Activated T-helper 2 cell treated with anti-CD3 and anti-CD28 coated beads, Interferon-gamma antibody, Interleukin-2, Interleukin-4, amounts not matched to agents 10 μg/mL and 5 μg/mL and 100 μg/mL, durations not matched to agents 14 hours and 24 hours and 36 hours (primary cell): ENCODE measurements around the gene EYS. TPM values are rescaled to one million over a fixed set of nuclear protein-coding genes. Genes with fewer than 3 reads are reported as not detected.

ENCODE experiments used
- DNase-seq: peaks from one replicate; pipeline ENCODE4 v3.0.0; 2021; ENCODE audit warnings: low spot score
- H3K27ac Mint-ChIP-seq: one replicate; pipeline ENCODE4 v1.8.0; 2021; ENCODE audit warnings: mixed read lengths
- H3K27me3 Mint-ChIP-seq: one replicate; pipeline ENCODE4 v1.8.0; 2021; ENCODE audit warnings: low read depth, mixed read lengths
- H3K36me3 Mint-ChIP-seq: one replicate; pipeline ENCODE4 v1.8.0; 2021; ENCODE audit warnings: low read depth, mixed read lengths
- H3K4me1 Mint-ChIP-seq: one replicate; pipeline ENCODE4 v1.8.0; 2021; ENCODE audit warnings: low read depth, mixed read lengths
- H3K4me3 Mint-ChIP-seq: one replicate; pipeline ENCODE4 v1.8.0; 2021; ENCODE audit warnings: low read depth, mild to moderate bottlenecking, moderate library complexity, mixed read lengths
- H3K9me3 Mint-ChIP-seq: one replicate; pipeline ENCODE4 v1.8.0; 2021; ENCODE audit warnings: mixed read lengths
- intact Hi-C: fragments of 100-400 bp; cut with micrococcal nuclease; formaldehyde crosslinking; loops from one replicate; pipeline ENCODE4 v1.15.1; 2023
- total RNA-seq: library from RNA; stranded (reverse); gene quantifications from 2 replicates; pipeline ENCODE4 v1.2.3, GENCODE V29; 2022

EYS gene
- total RNA-seq, 1 donor from 2014 or later: not detected

GRCh38 chr6:65155083-65155482 is 551.9 kb downstream of the EYS start:
- Mint-ChIP-seq H3K27me3 (no peaks in the 10 kb centered on the region), H3K9me3 (peaks cover 35% of the 10 kb centered on the region), H3K36me3 (no peaks in the 10 kb centered on the region), H3K4me3 (no peak overlapping the region), H3K27ac (no peak overlapping the region), H3K4me1 (no peaks in the 10 kb centered on the region)
- intact Hi-C loops: no loop called here
- no peak for DNase-seq

GRCh38 chr6:65149841-65150240 is 557.2 kb downstream of the EYS start:
- Mint-ChIP-seq H3K9me3 (peaks cover 30% of the 10 kb centered on the region), H3K36me3 (no peaks in the 10 kb centered on the region), H3K27me3 (no peaks in the 10 kb centered on the region), H3K4me3 (no peak overlapping the region), H3K4me1 (no peaks in the 10 kb centered on the region), H3K27ac (no peak overlapping the region)
- intact Hi-C loops: no loop called here
- DNase-seq: no peak

- no peak overlapping the region for H3K4me3 Mint-ChIP-seq
- intact Hi-C loops: no loop called here
- H3K27me3 Mint-ChIP-seq: no peaks in the 10 kb centered on the region
- no peaks in the 10 kb centered on the region for H3K36me3 Mint-ChIP-seq
- H3K4me1 Mint-ChIP-seq: no peaks in the 10 kb centered on the region
- H3K9me3 Mint-ChIP-seq: peaks cover 27% of the 10 kb centered on the region
- H3K27ac Mint-ChIP-seq: no peak overlapping the region
- no peak for DNase-seq
Observed at GRCh38 chr6:65148839-65149238, 558.2 kb downstream of the EYS start.

GRCh38 chr6:65135567-65135966 is 571.5 kb downstream of the EYS start:
- Mint-ChIP-seq H3K27me3 (no peaks in the 10 kb centered on the region), H3K4me1 (no peaks in the 10 kb centered on the region), H3K9me3 (peaks cover 55% of the 10 kb centered on the region), H3K27ac (no peak overlapping the region), H3K4me3 (no peak overlapping the region), H3K36me3 (no peaks in the 10 kb centered on the region)
- intact Hi-C loops: no loop called here
- no peak for DNase-seq

- Mint-ChIP-seq H3K4me3 (no peak overlapping the region), H3K27me3 (no peaks in the 10 kb centered on the region), H3K36me3 (no peaks in the 10 kb centered on the region), H3K27ac (no peak overlapping the region), H3K4me1 (no peaks in the 10 kb centered on the region), H3K9me3 (peaks cover 34% of the 10 kb centered on the region)
- no peak for DNase-seq
- intact Hi-C loops: no loop called here
Observed at GRCh38 chr6:65126667-65127066, 580.4 kb downstream of the EYS start.

GRCh38 chr6:65123521-65123920 is 583.5 kb downstream of the EYS start:
- Mint-ChIP-seq H3K4me1 (no peaks in the 10 kb centered on the region), H3K27me3 (no peaks in the 10 kb centered on the region), H3K9me3 (peaks cover 18% of the 10 kb centered on the region), H3K27ac (no peak overlapping the region), H3K4me3 (no peak overlapping the region), H3K36me3 (no peaks in the 10 kb centered on the region)
- intact Hi-C loops: no loop called here
- no peak for DNase-seq

- intact Hi-C loops: no loop called here
- Mint-ChIP-seq H3K36me3 (no peaks in the 10 kb centered on the region), H3K9me3 (peaks cover 28% of the 10 kb centered on the region)
Observed at GRCh38 chr6:65117817-65118409, 589.1 kb downstream of the EYS start.

GRCh38 chr6:65116326-65116725 is 590.7 kb downstream of the EYS start:
- intact Hi-C loops: no loop called here
- H3K27ac Mint-ChIP-seq: no peak overlapping the region
- no peaks in the 10 kb centered on the region for H3K27me3 Mint-ChIP-seq
- H3K36me3 Mint-ChIP-seq: no peaks in the 10 kb centered on the region
- H3K4me3 Mint-ChIP-seq: no peak overlapping the region
- peaks cover 28% of the 10 kb centered on the region for H3K9me3 Mint-ChIP-seq
- no peak for DNase-seq
- no peaks in the 10 kb centered on the region for H3K4me1 Mint-ChIP-seq

More at GRCh38 chr6:65117817-65118409, 589.1 kb downstream of the EYS start:
- Mint-ChIP-seq H3K4me1 (no peaks in the 10 kb centered on the region), H3K4me3 (no peak overlapping the region), H3K27me3 (no peaks in the 10 kb centered on the region), H3K27ac (no peak overlapping the region)
- DNase-seq: no peak

GRCh38 chr6:65113581-65113980 is 593.4 kb downstream of the EYS start:
- no peak for DNase-seq
- Mint-ChIP-seq H3K27ac (no peak overlapping the region), H3K4me3 (no peak overlapping the region), H3K4me1 (no peaks in the 10 kb centered on the region), H3K27me3 (no peaks in the 10 kb centered on the region), H3K9me3 (peaks cover 28% of the 10 kb centered on the region), H3K36me3 (no peaks in the 10 kb centered on the region)
- intact Hi-C loops: no loop called here

GRCh38 chr6:65112435-65112834 is 594.6 kb downstream of the EYS start:
- no peaks in the 10 kb centered on the region for H3K27me3 Mint-ChIP-seq
- no peak for DNase-seq
- intact Hi-C loops: no loop called here
- H3K36me3 Mint-ChIP-seq: no peaks in the 10 kb centered on the region
- H3K4me1 Mint-ChIP-seq: no peaks in the 10 kb centered on the region
- no peak overlapping the region for H3K4me3 Mint-ChIP-seq
- no peak overlapping the region for H3K27ac Mint-ChIP-seq
- H3K9me3 Mint-ChIP-seq: peaks cover 29% of the 10 kb centered on the region

GRCh38 chr6:65110031-65110430 is 597.0 kb downstream of the EYS start:
- H3K9me3 Mint-ChIP-seq: peaks cover 26% of the 10 kb centered on the region
- H3K27ac Mint-ChIP-seq: no peak overlapping the region
- H3K36me3 Mint-ChIP-seq: no peaks in the 10 kb centered on the region
- no peaks in the 10 kb centered on the region for H3K4me1 Mint-ChIP-seq
- H3K4me3 Mint-ChIP-seq: no peak overlapping the region
- DNase-seq: no peak
- intact Hi-C loops: no loop called here
- no peaks in the 10 kb centered on the region for H3K27me3 Mint-ChIP-seq

- H3K4me3 Mint-ChIP-seq: no peak overlapping the region
- H3K27ac Mint-ChIP-seq: no peak overlapping the region
- H3K36me3 Mint-ChIP-seq: no peaks in the 10 kb centered on the region
- intact Hi-C loops: no loop called here
- peaks cover 16% of the 10 kb centered on the region for H3K9me3 Mint-ChIP-seq
- no peaks in the 10 kb centered on the region for H3K4me1 Mint-ChIP-seq
- DNase-seq: no peak
- no peaks in the 10 kb centered on the region for H3K27me3 Mint-ChIP-seq
Observed at GRCh38 chr6:65098349-65098748, 608.7 kb downstream of the EYS start.

GRCh38 chr6:65091561-65091960 is 615.5 kb downstream of the EYS start:
- no peak overlapping the region for H3K4me3 Mint-ChIP-seq
- H3K4me1 Mint-ChIP-seq: no peaks in the 10 kb centered on the region
- H3K27me3 Mint-ChIP-seq: no peaks in the 10 kb centered on the region
- intact Hi-C loops: no loop called here
- H3K9me3 Mint-ChIP-seq: peaks cover 33% of the 10 kb centered on the region
- H3K36me3 Mint-ChIP-seq: no peaks in the 10 kb centered on the region
- H3K27ac Mint-ChIP-seq: no peak overlapping the region
- DNase-seq: no peak

GRCh38 chr6:65088575-65088974 is 618.5 kb downstream of the EYS start:
- H3K27me3 Mint-ChIP-seq: no peaks in the 10 kb centered on the region
- intact Hi-C loops: no loop called here

More at GRCh38 chr6:65088575-65088974, 618.5 kb downstream of the EYS start:
- Mint-ChIP-seq H3K27ac (no peak overlapping the region), H3K9me3 (peaks cover 33% of the 10 kb centered on the region), H3K4me1 (no peaks in the 10 kb centered on the region), H3K4me3 (no peak overlapping the region), H3K36me3 (no peaks in the 10 kb centered on the region)
- no peak for DNase-seq
